Neural crest cell (in vitro differentiated cells): ENCODE data around the gene ACIN1. TPM values are rescaled to one million over a fixed set of nuclear protein-coding genes. Genes with fewer than 3 reads are reported as not detected.

ENCODE experiments used
- DNase-seq: peaks from one replicate; pipeline ENCODE4 v3.0.0; 2021; ENCODE audit warnings: low read depth, mixed read lengths, low spot score
- H3K27ac Mint-ChIP-seq: one replicate; pipeline ENCODE4 v1.8.0; 2021; ENCODE audit warnings: mild to moderate bottlenecking, mixed read lengths; ENCODE audit not compliant: unreplicated experiment
- H3K27me3 Mint-ChIP-seq: 2 replicates; pipeline ENCODE4 v1.8.0; 2021; ENCODE audit warnings: low read depth, mild to moderate bottlenecking, mixed read lengths
- H3K36me3 Mint-ChIP-seq: 2 replicates; pipeline ENCODE4 v1.8.0; 2021; ENCODE audit warnings: low read depth, mild to moderate bottlenecking, mixed read lengths
- H3K4me1 Mint-ChIP-seq: 2 replicates; pipeline ENCODE4 v1.8.0; 2021; ENCODE audit warnings: mixed read lengths
- H3K4me3 Mint-ChIP-seq: one replicate; pipeline ENCODE4 v1.8.0; 2021; ENCODE audit warnings: mild to moderate bottlenecking, mixed read lengths
- H3K9me3 Mint-ChIP-seq: 2 replicates; pipeline ENCODE4 v1.8.0; 2021; ENCODE audit warnings: mixed read lengths
- total RNA-seq: library from RNA; stranded (reverse); gene quantifications from 2 replicates; pipeline ENCODE4 v1.2.1, GENCODE V29; 2021
- TF ChIP-seq, protein P1 (sequence below): fragments of 200-600 bp; sonication (generic); conservative IDR thresholded peaks from 2 replicates; pipeline ENCODE4 v1.5.0; 2021; ENCODE audit warnings: antibody characterized with exemption, mild to moderate bottlenecking

The ACIN1 gene
- total RNA-seq, 1 donor from 2014 or later, result 352 TPM

DNA sequence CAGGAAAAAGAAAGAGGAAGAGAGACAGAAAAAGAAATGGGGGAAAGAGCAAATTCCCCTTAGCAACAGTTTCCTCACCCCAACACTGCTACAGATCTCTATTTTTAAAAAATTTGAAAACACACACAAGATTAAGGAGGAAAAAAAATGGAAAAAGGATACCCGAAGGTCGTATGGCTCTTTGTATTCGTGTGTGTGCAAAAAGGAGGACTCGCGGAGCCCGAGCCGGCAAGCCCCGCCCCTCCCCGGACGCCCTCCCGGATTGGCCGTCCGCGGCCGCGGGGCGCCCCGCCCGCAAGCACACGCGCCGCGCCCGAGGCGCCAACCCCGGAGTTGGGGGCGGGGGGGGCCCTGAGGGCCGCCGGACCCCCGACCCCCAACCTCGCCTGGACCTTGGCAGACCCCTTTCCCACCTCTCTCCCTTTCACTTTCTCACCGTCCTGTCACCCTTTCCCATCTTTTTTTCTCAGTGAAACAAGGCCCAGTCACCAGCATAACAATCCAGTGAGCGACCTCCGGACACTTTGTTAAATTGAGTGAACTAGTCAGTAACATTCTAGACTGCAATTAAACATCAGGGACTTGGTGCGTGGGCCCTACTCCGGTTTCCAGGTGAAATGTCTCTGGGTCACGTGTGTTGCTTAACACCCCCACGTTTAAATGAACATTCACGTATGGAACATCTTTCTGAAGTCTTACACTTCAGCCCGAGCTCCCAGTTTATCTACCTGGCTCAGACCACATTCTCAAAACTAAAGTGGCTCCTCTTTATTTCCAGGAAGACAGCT is 84.8 kb downstream of the ACIN1 start, which contains the start of gene C14orf93:
TSS of gene C14orf93 (minus strand) at position 205 of the 788 bp plus-strand sequence. CDS start 11,120 bp downstream, outside the sequence.
- no peaks in the 10 kb centered on the region for H3K36me3 Mint-ChIP-seq
- peak within 1 kb of the TSS; percentile 87 for H3K4me3 Mint-ChIP-seq
- H3K9me3 Mint-ChIP-seq, result peaks cover 2% of the 10 kb centered on the region
- peak; percentile 67 for DNase-seq
- H3K27ac Mint-ChIP-seq, result peak within 1 kb of the TSS; percentile 95
- TF ChIP-seq, protein P1, sequence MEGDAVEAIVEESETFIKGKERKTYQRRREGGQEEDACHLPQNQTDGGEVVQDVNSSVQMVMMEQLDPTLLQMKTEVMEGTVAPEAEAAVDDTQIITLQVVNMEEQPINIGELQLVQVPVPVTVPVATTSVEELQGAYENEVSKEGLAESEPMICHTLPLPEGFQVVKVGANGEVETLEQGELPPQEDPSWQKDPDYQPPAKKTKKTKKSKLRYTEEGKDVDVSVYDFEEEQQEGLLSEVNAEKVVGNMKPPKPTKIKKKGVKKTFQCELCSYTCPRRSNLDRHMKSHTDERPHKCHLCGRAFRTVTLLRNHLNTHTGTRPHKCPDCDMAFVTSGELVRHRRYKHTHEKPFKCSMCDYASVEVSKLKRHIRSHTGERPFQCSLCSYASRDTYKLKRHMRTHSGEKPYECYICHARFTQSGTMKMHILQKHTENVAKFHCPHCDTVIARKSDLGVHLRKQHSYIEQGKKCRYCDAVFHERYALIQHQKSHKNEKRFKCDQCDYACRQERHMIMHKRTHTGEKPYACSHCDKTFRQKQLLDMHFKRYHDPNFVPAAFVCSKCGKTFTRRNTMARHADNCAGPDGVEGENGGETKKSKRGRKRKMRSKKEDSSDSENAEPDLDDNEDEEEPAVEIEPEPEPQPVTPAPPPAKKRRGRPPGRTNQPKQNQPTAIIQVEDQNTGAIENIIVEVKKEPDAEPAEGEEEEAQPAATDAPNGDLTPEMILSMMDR, result no peak
- H3K27me3 Mint-ChIP-seq, result no peaks in the 10 kb centered on the region
- peaks cover 46% of the 10 kb centered on the region for H3K4me1 Mint-ChIP-seq

- peaks cover 2% of the 10 kb centered on the region for H3K9me3 Mint-ChIP-seq
- H3K4me1 Mint-ChIP-seq, result peaks cover 50% of the 10 kb centered on the region
- no peaks in the 10 kb centered on the region for H3K36me3 Mint-ChIP-seq
- H3K4me3 Mint-ChIP-seq, result peak overlapping the region; percentile 86
- no peak for DNase-seq
- TF ChIP-seq, protein P1, result no peak
- H3K27me3 Mint-ChIP-seq, result no peaks in the 10 kb centered on the region
- peak overlapping the region; percentile 91 for H3K27ac Mint-ChIP-seq
Measured at GRCh38 chr14:23009483-23009938, 85.4 kb downstream of the ACIN1 start.

GRCh38 chr14:23008831-23009230 is 86.1 kb downstream of the ACIN1 start:
- no peak for DNase-seq
- Mint-ChIP-seq H3K4me3 (peak overlapping the region; percentile 39), H3K36me3 (no peaks in the 10 kb centered on the region), H3K27ac (no peak overlapping the region), H3K4me1 (peaks cover 50% of the 10 kb centered on the region), H3K27me3 (no peaks in the 10 kb centered on the region), H3K9me3 (peaks cover 2% of the 10 kb centered on the region)
- TF ChIP-seq, protein P1, result no peak

Other genes starting within 250 kb of the ACIN1 start
- gene LRP10, start 223.4 kb downstream of the ACIN1 start, total RNA-seq, result 14.3 and 16.3 TPM in 2 replicates
- 3.0 and 3.6 TPM in 2 replicates for gene REM2, start 211.9 kb downstream of the ACIN1 start, total RNA-seq
- 103 and 110 TPM in 2 replicates for gene RBM23, start 176.0 kb downstream of the ACIN1 start, total RNA-seq
- 134 and 136 TPM in 2 replicates for gene PRMT5, start 165.8 kb downstream of the ACIN1 start, total RNA-seq
- gene HAUS4, start 138.0 kb downstream of the ACIN1 start, total RNA-seq, result 58.7 and 62.7 TPM in 2 replicates
- gene AJUBA, start 112.6 kb downstream of the ACIN1 start, total RNA-seq, result 32.8 and 33.1 TPM in 2 replicates
- gene C14orf93, start 85.0 kb downstream of the ACIN1 start, total RNA-seq, result 11.5 and 13.6 TPM in 2 replicates
- gene PSMB5, start 60.2 kb downstream of the ACIN1 start, total RNA-seq, result 199 and 215 TPM in 2 replicates
- not detected in 2 replicates for gene PSMB11, start 52.9 kb downstream of the ACIN1 start, total RNA-seq
- 33.7 and 37.2 TPM in 2 replicates for gene CDH24, start 37.6 kb downstream of the ACIN1 start, total RNA-seq
- gene C14orf119, start 369 bp upstream of the ACIN1 start, total RNA-seq, result 46.1 and 48.6 TPM in 2 replicates
- not detected in 2 replicates for gene CIROP, start 9.9 kb upstream of the ACIN1 start, total RNA-seq
- not detected in 2 replicates for gene CEBPE, start 24.1 kb upstream of the ACIN1 start, total RNA-seq
- 6.6 and 9.4 TPM in 2 replicates for gene SLC7A8, start 88.5 kb upstream of the ACIN1 start, total RNA-seq
- not detected in 2 replicates for gene RNF212B, start 142.8 kb upstream of the ACIN1 start, total RNA-seq
- gene HOMEZ, start 191.0 kb upstream of the ACIN1 start, total RNA-seq, result 14.8 and 17.2 TPM in 2 replicates
- 13.6 and 15.0 TPM in 2 replicates for gene PPP1R3E, start 207.7 kb upstream of the ACIN1 start, total RNA-seq
- 21.9 and 24.8 TPM in 2 replicates for gene BCL2L2, start 211.7 kb upstream of the ACIN1 start, total RNA-seq
- 375 and 379 TPM in 2 replicates for gene PABPN1, start 226.3 kb upstream of the ACIN1 start, total RNA-seq